HFFc6 (cell line): ENCODE results near the gene RELN. TPM values are rescaled to one million over a fixed set of nuclear protein-coding genes. Genes with fewer than 3 reads are reported as not detected.
A peak's percentile ranks its signal among the peaks of the same experiment; 100 is the strongest.

Experiments used
- DNase-seq: peaks from one replicate; pipeline ENCODE4 v3.0.0-alpha.2; 2018
- H3K27ac Mint-ChIP-seq: 2 replicates; pipeline ENCODE4 v1.8.0; 2020; ENCODE audit warnings: mild to moderate bottlenecking, mixed read lengths
- H3K27me3 Mint-ChIP-seq: 2 replicates; pipeline ENCODE4 v1.8.0; 2021; ENCODE audit warnings: mild to moderate bottlenecking, moderate library complexity, mixed read lengths; ENCODE audit not compliant: insufficient read depth
- H3K36me3 Mint-ChIP-seq: 2 replicates; pipeline ENCODE4 v1.8.0; 2021; ENCODE audit warnings: low read depth, mixed read lengths
- H3K4me1 Mint-ChIP-seq: 2 replicates; pipeline ENCODE4 v1.8.0; 2020; ENCODE audit warnings: low read depth, mixed read lengths
- H3K4me3 Mint-ChIP-seq: 2 replicates; pipeline ENCODE4 v1.8.0; 2020; ENCODE audit warnings: mild to moderate bottlenecking, moderate library complexity, mixed read lengths
- H3K9me3 Mint-ChIP-seq: 2 replicates; pipeline ENCODE4 v1.8.0; 2020; ENCODE audit warnings: mild to moderate bottlenecking, mixed read lengths
- CTCF ChIP-seq: fragments of 200-600 bp; sonication (generic); IDR thresholded peaks from 2 replicates; pipeline ENCODE4 v1.5.0; 2021; ENCODE audit warnings: antibody characterized with exemption, mild to moderate bottlenecking
- total RNA-seq, 6 experiments: library from RNA; stranded (reverse); fragmentation: NEBNext Ultra II Directional; extraction: Animal tissue kit (Norgen Biotek cat#: 25700); gene quantifications; 2 replicates in 1 of 6; 3 replicates in 5 of 6; pipeline ENCODE4 v1.2.3, GENCODE V29; 2021

The RELN gene
- total RNA-seq, 6 experiments from 2014 or later: 0.02 to 0.24 (median 0.03) TPM

DNA sequence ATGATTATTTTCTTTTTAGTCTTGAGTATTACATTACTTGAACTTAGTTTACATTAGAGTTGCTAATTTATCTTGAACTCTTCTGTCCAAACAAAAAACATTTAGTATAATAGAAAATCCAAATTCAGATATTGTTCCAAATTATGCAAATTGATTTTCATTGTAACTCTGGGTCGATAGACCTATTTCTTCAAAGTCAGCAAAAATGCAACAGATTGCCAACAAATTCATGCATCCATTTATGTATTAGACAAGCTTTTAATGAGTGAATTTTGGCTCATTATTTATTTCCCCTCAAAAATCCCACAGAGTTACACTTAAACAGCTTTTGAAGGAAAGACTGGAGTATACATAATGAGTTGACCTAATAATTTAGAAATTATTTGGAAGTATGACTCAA, 240.8 kb downstream of the RELN start:
- Mint-ChIP-seq H3K9me3 (no peaks in the 10 kb centered on the region), H3K27ac (no peak overlapping the region), H3K4me3 (no peak overlapping the region), H3K36me3 (no peaks in the 10 kb centered on the region), H3K4me1 (no peaks in the 10 kb centered on the region), H3K27me3 (peaks cover 2% of the 10 kb centered on the region; the same call in 1 of the 2 replicates)
- DNase-seq: no peak
- TF ChIP-seq CTCF: no peak

DNA sequence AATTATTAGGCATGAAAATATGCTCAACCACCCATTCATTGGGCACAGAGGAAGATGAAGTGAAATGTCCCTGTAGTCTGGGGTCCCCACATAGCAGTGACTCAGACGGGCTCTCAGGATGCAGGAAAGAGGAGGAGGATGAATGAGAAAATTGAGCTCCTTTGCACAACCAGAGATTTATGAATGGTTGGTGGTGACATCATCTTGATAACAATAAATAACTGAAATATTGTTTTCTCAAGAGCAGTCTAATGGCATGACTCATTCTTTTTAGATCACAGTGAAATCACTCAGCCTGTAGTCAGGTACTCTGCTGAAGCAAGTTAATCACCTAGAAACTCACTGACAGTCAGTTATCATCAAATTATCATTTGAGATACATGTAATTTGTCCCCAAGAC, 254.1 kb downstream of the RELN start:
- H3K27ac Mint-ChIP-seq: no peak overlapping the region
- DNase-seq: peak; percentile 18
- TF ChIP-seq CTCF: no peak
- no peak overlapping the region for H3K4me3 Mint-ChIP-seq
- peaks cover 7% of the 10 kb centered on the region; the same call in 1 of the 2 replicates for H3K9me3 Mint-ChIP-seq
- no peaks in the 10 kb centered on the region for H3K36me3 Mint-ChIP-seq
- H3K27me3 Mint-ChIP-seq: peaks cover 3% of the 10 kb centered on the region
- H3K4me1 Mint-ChIP-seq: peaks cover 10% of the 10 kb centered on the region

GRCh38 chr7:103731169-103731568, 258.3 kb downstream of the RELN start:
- H3K4me3 Mint-ChIP-seq: no peak overlapping the region
- H3K27ac Mint-ChIP-seq: no peak overlapping the region
- peaks cover 20% of the 10 kb centered on the region for H3K4me1 Mint-ChIP-seq
- H3K36me3 Mint-ChIP-seq: no peaks in the 10 kb centered on the region
- no peaks in the 10 kb centered on the region for H3K9me3 Mint-ChIP-seq
- no peaks in the 10 kb centered on the region for H3K27me3 Mint-ChIP-seq
- TF ChIP-seq CTCF: no peak
- DNase-seq: no peak

DNA sequence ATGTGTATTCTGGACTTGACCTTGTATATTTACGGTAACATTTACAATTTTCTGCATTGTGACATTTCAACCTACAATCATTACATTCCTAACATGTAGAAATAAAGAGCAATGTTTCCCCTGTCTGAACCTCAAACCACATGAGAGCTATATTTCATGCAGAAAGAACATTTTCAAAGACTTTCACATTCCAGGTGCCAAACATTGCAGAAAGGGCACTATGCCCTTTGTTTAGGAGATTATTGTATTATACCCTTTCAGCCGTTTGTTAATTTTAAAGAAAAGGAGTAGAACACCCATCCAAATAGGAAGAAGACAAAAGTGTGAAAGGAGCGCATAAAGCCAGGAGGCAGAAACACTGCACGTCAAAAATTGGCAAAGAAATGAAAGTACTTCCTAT, 260.4 kb downstream of the RELN start:
- H3K4me3 Mint-ChIP-seq: peak overlapping the region; percentile 18; the same call in 1 of the 2 replicates
- no peak overlapping the region for H3K27ac Mint-ChIP-seq
- H3K4me1 Mint-ChIP-seq: peaks cover 10% of the 10 kb centered on the region
- no peak for DNase-seq
- H3K36me3 Mint-ChIP-seq: no peaks in the 10 kb centered on the region
- H3K9me3 Mint-ChIP-seq: no peaks in the 10 kb centered on the region
- H3K27me3 Mint-ChIP-seq: no peaks in the 10 kb centered on the region
- TF ChIP-seq CTCF: no peak

DNA sequence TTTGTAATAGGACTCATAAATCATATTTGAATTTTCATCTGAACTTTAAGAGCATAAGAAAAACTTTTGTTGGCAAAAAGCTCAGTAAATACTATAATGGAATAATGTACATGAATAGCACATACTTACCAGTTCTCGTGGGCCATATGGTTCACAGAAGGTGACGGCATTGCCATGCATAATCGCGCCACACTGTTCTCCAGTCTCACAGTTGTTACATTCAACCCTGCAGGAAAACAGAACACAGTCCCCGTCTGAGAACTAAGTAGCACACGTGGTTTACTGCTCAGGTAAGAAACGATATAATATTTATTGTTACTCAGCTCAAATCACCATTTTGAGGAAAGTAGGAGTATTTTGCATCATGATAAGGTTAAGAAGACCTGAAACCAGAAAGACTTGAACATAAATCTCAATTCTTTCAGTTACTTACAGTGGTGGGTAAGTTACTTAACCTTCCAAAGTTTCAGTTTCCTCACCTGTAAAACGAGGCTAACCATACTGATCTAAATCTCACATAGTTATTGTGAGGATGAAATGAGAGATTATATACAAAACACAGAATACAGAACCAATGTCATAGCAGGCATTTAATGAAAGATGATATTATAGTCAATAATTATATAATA, 261.4 kb downstream of the RELN start:
- DNase-seq: no peak
- Mint-ChIP-seq H3K9me3 (no peaks in the 10 kb centered on the region), H3K27me3 (no peaks in the 10 kb centered on the region), H3K4me3 (no peak overlapping the region), H3K36me3 (no peaks in the 10 kb centered on the region), H3K27ac (no peak overlapping the region), H3K4me1 (peaks cover 10% of the 10 kb centered on the region)
- no peak for TF ChIP-seq CTCF

- Mint-ChIP-seq H3K27me3 (peaks cover 2% of the 10 kb centered on the region), H3K4me1 (peaks cover 40% of the 10 kb centered on the region), H3K4me3 (no peak overlapping the region), H3K9me3 (no peaks in the 10 kb centered on the region), H3K27ac (peak overlapping the region; percentile 79), H3K36me3 (no peaks in the 10 kb centered on the region)
- no peak for TF ChIP-seq CTCF
- no peak for DNase-seq
Measured at GRCh38 chr7:103719070-103719469, 270.4 kb downstream of the RELN start.
